HG02938 (cell line): ENCODE measurements around the gene MRPL48.
A peak's percentile ranks its signal among the peaks of the same experiment; 100 is the strongest.
"Not testable (repeated sequence)": the region's sequence is repeated elsewhere in the genome, so short reads cannot be mapped to it uniquely, and the experiment has no call there.

Source experiments
- ATAC-seq: cut with Tn5 transposase; IDR thresholded peaks from one replicate; pipeline ENCODE4 v1.9.1; 2021; ENCODE audit warnings: mild to moderate bottlenecking, moderate library complexity; ENCODE audit not compliant: unreplicated experiment

MRPL48 gene

DNA sequence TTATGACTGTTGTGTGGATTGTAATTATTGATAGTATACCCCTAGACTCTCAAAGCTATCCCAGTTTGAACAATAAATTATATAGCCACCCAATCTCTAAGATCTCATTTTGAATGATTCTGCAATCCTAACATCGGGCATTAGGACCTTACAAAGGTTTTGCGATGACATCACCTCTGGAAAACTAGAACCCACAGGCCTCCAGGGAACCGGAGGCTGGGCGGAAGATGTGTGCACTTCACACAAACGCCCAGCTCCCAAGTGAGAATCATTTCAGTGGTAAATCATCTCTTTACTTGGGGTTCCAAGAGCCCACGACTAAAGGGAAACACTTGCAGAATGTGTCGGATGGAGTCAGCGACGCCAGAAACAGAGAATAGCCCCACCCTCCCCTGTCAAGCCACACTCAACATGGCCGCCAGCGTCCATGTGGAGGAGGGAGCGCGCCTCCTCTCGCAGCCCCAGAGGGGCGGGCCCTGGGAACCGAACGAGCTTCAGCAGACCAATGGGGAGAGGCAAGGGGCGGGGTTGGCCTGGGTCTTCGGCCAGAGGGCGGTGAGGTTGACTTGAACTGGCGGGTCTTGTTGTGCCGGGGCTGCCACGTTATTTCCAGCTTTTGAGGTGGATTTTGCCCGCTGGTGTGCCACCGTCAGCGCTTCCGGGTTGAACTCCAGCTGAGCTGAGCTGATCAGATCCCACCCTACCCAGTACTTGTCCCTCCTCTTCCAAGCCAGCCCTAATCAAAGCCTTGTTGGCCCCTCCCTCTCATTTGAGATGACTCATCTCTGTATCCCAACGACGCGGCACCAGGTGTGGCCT lies 8.4 kb upstream of the MRPL48 start:
- ATAC-seq = peak; percentile 98

DNA sequence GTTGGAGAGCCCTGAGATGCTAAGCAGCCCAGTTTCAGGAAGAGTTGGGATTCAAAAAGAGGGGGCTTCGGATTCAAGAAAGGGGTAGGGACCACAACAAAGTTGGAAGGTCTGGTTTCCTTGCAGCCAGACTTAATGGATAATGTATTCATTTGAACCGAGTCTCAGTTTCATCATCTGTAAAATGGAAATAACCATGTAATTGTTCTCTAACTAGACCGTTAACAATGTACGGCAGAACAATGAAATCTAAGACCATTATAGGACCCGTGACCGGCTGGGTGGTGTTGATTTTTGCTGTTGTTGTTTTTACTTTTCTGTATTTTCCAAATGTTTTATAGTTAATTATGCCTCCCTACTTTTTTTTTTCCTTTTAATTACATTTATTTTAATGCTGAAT lies 6.4 kb upstream of the MRPL48 start:
- ATAC-seq = no peak

DNA sequence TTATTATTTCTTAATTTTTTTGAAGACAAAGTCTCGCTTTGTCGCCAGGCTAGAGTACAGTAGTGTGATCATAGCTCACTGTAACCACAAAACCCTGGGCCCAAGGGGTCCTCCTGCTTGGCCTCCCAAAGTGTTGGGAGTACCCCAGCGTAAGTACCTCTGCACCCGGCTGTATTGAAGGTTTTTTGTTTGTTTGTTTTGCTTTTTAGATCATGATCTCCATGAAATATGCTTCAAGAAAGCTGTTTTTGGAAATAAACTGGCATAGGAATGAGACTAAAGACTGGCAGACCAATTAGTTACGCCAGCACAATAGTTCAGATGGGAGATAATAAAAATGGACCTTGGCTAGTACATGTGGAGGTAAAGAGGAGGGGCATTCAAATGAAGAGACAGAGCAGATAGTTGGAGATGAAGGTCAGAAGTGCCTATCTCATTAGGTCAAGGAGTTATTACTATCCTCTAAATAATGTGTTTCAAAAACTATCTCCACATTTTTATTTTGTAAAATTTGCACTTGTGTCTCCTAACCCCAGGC lies 4.1 kb upstream of the MRPL48 start:
- ATAC-seq = no peak

DNA sequence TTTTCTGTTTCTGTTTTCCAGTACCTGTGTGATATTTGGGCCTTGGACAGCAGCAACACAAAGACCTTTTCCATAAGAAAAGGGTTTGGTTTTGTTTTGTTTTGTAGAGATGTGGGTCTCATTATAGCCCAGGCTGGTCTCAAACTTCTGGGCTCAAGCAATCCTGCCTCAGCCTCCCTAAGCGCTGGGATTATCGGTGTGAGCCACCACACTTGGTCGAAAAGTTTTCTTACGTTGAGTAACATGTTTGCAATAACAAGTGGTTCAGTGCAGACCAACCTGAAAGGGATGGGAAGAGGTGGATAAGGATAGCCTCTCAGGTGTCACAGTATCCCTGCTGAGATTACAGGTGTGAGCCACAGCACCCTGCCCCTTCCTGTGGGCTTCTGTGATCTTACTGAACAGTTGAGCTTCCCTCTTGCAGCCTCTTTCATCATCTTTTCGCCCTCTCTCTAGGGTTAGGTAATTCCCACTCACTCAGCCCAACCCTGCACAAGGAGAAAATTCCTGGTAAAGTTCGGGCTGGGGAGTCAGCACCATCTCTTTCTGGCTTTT lies 3.5 kb upstream of the MRPL48 start:
- ATAC-seq = no peak

DNA sequence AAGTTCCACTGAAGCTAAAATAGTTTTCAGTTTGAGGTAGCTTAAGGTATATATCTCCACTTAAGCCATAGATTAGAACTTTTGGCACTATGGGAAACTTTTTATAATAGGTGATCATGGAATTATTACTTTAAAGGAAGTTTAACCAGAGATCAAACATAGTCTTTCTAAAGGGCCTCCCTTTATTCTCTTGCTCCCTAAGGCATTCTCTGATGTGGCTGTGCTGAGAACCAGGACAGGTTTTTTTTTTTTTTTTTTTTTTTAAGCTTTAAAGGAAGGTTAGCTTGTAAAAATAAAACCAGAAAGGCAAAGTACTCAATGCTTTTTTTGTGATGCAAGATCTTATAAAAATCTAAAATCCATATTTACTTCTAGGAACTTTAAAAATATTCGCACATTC lies 2.9 kb upstream of the MRPL48 start:
- ATAC-seq = no peak

DNA sequence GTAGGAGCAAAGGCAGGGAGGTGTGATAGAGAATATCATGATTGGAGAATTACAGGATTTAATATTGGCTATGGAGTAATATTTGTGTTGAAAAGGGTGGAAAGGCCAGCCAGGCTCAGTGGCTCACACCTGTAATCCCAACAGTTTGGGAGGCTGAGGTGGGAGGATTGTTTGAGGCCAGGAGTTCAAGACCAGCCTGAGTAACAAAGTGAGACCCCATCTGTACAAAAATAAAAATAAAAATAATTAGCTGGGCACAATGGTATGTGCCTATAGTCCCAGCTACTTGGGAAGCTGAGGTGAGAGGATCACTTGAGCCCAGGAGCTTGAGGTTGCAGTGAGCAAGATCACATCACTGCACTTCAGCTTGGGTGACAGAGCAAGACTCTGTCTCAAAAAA lies 2.2 kb upstream of the MRPL48 start:
- not testable (repeated sequence) for ATAC-seq

DNA sequence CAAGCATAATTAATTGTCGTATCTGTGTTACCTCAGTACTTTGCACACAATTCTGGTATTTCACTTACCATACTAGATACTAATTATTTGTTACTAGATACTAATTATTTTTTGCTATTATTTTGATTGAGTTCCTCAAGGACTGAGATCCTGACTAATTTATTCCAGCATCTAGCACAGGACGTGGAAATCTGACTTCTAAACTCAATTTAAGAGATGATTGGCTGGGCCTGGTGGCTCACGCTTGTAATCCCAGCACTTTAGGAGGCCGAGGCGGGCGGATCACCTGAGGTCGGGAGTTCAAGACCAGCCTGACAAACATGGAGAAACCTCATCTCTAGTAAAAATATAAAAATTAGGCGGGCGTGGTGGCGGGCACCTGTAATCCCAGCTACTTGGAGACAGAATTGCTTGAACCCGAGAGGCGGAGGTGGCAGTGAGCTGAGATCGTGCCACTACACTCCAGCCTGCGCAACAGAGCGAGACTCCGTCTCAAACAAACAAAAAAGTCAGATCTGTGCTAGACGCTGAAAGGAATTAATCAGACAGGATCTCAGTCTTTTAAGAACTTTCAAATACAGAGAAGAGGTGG lies 527 bp upstream of the MRPL48 start:
- ATAC-seq = no peak

DNA sequence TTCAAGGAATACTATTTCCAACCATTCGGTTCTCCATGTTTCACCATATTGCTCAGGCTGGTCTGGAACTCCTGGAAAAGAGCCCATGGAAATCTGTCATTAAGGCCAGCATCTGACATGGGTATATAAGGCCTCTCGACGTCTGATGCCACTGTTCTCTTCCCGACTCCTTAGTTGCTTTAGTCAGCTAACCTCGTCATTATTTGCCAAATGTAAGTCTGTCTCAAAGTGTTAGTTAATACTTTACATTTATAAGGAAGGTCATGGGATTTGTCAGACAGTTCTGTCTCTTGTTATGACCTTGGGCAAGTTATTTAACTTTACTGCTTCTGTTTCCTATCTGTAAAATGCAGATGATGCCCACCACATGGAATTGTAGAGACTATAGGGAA lies 1.6 kb downstream of the MRPL48 start:
- no peak for ATAC-seq

DNA sequence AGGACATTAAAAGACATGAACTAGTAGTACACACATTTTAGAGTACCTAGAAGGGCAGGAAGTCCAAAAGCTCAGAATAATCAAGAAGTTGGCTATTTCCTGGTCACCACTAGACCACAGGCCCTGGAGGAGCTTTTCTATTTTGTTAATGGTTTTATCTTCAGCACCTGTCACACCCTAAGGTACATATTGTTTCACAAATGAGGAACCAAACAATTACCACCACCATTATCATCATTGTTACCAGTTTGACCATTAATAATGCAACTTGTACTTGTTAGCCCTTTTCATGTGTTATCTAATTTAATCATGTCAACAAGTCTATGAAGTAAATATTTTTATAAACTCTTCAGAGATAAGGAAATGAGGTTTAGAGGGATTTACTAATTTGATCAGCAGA lies 4.9 kb downstream of the MRPL48 start:
- ATAC-seq = no peak

DNA sequence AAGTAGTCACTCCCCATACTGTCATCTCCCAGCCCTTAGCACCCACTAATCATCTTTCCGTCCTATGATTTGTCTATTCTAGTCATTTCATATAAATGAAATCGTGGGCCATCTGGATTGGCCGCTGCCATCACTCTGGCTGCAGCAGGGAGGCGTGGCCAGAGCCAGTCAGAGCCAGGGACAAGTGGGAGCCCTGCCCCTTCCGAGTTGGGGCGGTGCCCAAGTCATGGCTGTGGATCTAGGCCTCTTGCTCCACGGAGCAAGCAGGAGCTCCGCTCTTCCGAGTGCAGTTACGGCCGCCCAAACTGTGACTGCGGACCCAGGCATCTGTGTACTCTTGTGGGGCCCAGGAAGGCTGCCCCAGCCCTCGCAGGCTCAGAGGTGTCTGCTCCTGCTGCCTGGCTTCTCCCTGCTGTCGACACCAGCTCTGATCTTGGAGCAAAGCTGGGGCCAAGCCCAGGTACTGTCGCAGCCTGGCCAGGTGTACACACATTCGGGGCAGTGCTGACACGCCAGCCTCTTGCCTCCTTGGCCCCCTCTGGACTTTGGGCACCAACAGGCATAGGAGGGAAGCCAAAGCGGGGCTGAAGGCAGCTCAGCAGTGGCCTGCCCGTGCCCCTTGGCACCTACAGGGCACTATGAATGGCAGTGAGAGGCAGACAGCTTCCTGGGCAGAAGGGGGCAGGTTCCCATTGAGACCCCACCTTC lies 8.4 kb downstream of the MRPL48 start:
- no peak for ATAC-seq

DNA sequence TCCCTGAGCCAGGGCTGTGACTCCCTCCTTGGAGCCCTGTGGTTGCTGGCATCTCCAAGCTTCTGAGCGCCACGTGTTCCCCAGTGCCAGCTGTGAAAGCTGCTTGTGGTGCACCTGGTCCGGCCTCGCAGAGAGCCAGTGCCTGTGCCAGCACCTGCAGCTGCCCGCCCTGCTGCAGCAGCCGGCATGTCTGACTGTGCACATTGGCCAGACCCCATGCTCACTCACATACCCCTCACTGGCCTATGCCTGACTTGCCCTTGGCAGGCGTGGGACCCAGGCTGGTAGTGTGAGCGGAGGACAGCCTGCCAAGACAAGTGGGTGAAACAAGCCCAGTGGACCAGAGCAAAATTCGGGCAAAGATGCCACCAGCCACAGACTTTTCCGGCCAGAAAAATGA lies 9.8 kb downstream of the MRPL48 start:
- no peak for ATAC-seq

DNA sequence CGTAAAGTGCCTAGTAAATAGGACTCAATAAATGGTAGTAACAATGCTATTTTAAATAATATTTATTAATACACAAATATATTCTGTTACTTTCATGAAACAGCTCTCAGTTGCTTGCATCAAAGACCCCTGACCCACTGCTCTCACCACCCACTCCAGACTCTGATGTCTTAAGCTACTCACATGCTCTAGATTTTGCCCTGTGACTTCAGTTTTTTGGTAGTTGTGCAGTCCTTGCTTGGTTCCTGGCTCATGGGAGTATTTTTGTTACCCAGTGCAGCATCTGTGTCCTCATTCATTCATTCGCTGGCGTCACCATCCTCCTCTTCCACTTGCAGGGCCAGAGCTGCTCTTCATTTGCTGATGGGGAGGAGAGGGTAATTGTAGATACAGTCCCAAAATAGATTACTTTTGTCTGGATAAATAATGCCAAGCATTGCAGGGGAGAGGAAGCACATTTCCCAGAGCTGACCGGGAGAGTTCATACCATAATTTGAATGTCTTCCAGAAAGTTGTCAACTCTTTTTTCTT lies 12.7 kb downstream of the MRPL48 start:
- ATAC-seq = no peak

DNA sequence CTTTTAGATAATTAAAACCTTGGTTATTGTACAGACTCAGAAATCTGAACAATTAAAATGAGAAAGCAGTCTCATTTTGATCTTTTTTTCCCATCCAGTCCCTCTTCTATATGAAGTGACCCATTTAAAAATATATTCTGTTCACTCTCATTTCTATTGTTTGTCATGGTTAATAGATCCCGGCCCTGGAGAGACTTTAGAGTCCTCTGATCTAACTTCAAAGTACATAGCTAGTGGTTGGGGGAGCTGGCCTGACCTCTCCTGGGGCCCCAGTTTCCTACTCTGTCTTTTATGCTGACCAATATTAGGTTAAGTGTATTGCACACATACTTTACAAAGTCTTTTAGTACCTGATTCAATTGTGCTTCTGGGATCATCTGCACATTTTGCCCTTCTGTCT lies 13.5 kb downstream of the MRPL48 start:
- ATAC-seq = no peak

DNA sequence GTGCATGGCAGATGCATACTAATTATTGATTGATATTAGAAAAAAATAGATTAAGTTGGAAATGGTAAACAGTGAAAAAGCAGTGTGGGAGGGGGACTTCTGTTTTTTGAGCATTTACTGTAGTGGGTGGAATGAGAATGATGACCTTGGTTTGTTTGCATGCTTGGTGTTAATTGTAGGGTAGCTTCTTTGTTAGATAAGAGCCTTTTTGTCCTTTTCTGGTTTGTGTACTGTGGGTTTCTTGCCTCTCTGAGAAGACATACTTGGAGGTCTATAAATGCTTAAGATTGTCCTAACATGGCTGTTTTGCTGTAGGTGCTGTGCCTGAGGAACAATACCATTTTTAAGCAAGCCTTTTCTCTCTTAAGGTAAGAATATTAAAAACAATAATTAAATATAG lies 17.0 kb downstream of the MRPL48 start:
- no peak for ATAC-seq

DNA sequence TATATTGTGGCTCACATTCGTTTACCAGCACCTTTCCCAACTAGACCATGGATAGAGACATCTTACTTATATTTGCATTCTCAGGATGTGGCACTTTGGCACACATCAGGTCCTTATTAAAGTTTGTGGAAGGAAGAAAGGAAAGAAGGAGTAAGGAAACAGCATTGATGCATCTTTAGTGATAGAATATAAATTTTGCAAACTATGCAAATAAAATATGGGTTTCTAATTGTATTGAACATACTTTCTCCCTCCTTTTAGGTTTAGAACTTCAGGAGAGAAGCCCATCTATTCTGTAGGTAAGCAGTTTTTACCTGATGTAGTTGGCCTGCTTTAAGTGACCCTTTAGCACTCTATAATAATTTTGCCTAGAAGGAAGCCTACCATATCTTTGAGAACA lies 20.4 kb downstream of the MRPL48 start:
- no peak for ATAC-seq

DNA sequence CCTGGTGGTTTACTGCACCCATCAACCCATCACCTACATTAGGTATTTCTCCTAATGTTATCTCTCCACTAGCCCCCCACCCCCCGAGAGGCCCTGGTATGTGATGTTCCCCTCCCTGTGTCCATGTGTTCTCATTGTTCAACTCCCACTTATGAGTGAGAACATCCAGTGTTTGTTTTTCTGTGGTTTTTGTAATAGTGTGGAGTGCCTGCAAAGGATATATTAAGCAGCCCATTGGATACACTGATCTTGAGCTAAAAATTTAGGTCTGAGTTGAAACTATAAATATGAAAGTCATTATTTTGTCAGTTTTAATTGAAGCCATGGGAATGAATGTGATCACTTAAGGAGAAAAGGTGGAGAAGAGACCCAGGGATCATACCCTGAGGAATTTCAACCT lies 23.0 kb downstream of the MRPL48 start:
- no peak for ATAC-seq

DNA sequence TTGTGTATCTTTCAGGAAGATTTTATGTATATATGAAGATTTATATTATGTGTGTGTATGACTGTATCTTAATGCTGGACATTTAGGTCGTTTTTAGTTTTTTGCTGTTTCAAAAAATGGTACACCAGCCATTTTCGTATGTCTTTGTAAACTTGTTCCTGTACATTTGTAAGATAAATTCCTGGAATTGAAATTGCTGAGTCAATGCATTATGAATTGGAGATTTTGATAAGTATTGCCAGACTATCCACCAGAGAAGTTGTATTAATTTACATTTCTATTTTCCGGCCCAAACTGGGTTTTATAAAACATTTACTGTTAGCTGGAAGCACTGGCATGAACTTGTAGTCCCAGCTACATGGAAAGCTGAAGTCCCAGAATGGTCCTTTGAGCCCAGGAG lies 24.6 kb downstream of the MRPL48 start:
- ATAC-seq = no peak

DNA sequence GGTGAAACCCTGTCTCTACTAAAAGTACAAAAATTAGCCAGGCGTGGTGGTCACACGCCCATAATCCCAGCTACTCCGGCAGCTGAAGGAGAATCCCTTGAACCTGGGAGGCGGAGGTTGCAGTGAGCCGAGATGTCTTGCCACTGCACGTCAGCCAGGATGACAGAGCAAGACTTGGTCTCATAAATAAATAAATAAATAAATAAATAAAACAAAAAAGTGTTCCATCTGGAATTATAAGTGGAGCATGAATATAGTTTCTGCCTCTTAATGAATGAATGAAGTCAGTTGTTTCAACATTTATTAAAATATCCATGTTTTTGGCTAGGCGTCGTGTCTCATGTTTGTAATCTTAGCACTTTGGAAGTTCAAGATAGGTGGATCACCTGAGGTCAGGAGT lies 27.1 kb downstream of the MRPL48 start:
- ATAC-seq = no peak

DNA sequence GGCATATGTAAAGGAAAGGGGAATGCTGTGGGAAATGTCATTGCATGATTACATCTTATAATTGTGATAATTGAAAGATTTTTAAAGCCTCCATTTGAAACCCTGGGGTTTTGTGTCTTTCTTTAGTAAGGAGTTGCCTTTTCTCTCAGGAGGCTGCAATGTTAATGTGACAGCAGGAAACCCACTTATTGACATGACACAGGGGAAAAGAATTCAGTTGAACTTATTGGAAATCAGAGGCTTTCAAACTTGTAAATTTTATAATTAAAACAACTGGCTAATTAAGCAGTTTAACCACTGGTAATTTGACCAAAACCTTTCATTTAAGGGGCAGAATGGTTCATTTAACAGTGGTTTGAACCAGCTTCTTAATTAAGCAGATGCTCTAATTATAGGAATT lies 31.2 kb downstream of the MRPL48 start:
- no peak for ATAC-seq

DNA sequence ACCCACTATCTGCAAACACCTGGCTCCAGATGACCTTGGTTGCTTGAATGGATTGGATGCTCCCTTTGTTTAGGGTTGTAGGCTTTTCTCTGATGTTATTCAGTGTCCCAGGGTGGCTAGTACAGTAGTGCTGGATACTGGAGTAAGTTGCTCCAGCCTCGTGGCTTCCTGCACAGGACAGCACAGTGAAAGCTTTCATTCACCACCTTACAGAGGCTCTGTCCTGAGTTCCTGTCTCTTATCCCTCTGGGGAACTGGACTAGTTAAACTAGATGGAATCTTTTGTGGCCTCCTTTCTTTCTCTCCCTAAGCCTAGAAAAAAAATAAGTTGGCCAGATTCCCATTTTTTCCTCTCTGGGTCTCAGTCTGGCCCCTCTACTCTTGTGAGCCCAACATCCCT lies 42.6 kb downstream of the MRPL48 start:
- ATAC-seq = no peak

DNA sequence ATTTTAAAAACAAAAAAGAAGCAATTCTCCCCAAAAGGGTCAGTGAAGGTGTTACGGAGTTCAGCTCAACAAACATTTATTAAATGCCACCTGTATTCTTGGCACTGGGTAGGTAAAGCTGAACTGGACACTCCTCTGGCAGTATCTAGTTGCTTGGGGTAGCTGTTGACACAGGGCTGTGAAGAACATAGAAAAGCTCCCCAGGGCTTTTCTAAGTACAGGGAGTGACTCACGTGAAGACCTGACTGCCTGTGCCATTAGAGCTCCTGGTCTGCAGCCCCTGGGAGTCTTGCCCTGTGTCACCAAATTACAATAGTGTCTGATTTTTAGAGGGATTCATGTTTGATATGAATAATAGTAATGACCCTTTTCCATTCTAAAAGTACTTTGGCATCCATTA lies 45.4 kb downstream of the MRPL48 start:
- no peak for ATAC-seq
